SK-N-SH (cell line): ENCODE results near the gene WDR35. TPM values are rescaled to one million over a fixed set of nuclear protein-coding genes. Genes with fewer than 3 reads are reported as not detected.

Experiments
- CTCF ChIA-PET: fragments of 300-600, 350-600 bp; formaldehyde crosslinking; extraction: SDS; loops from one replicate; lab custom pipeline; 2021; lab: Yijun Ruan, JAX
- POLR2A ChIA-PET: fragments of 350-600 bp; sonication (Branson Sonifier 250); formaldehyde crosslinking; extraction: SDS; loops from one replicate; lab custom pipeline; 2020; ENCODE audit warnings: antibody characterized with exemption, inconsistent platforms; lab: Yijun Ruan, JAX
- DNase-seq: peaks from one replicate; pipeline ENCODE4 v3.0.0; 2012
- H2AFZ ChIP-seq: fragments of 200-600 bp; sonication (generic); 2 replicates; pipeline ENCODE4 v1.8.1; 2016; ENCODE audit warnings: antibody characterized with exemption, mild to moderate bottlenecking, low read depth
- H3F3A ChIP-seq: fragments of 200-600 bp; sonication (generic); replicated peaks from 2 replicates; pipeline ENCODE3; 2016; ENCODE audit warnings: antibody characterized with exemption, mild to moderate bottlenecking; ENCODE audit not compliant: insufficient read depth
- H3K27ac ChIP-seq, 2 experiments: fragments of 200-500 bp in 1 of 2; fragments of 200-600 bp in 1 of 2; sonication (Bioruptor generic) in 1 of 2; sonication (generic), shearing (Covaris generic) in 1 of 2; 2 replicates each; pipeline versions ENCODE4 v1.5.1 to v1.6.1; 2014 to 2016; ENCODE audit warnings: low read depth in 2 of 2, inconsistent platforms in 1 of 2, low read length in 1 of 2, mild to moderate bottlenecking in 1 of 2, mixed read lengths in 1 of 2
- H3K27me3 ChIP-seq: fragments of 200-600 bp; sonication (generic), shearing (Covaris generic); 2 replicates; pipeline ENCODE4 v1.6.1; 2016; ENCODE audit warnings: mixed run types; ENCODE audit not compliant: insufficient read depth
- H3K36me3 ChIP-seq, 2 experiments: fragments of 200-500 bp in 1 of 2; fragments of 200-600 bp in 1 of 2; sonication (Bioruptor generic) in 1 of 2; sonication (generic) in 1 of 2; replicated peaks in 1 of 2; 2 replicates each; pipeline versions ENCODE3 to v1.5.1; 2014 to 2016; ENCODE audit warnings: low read length in 1 of 2, mild to moderate bottlenecking in 1 of 2; ENCODE audit not compliant: insufficient read depth in 2 of 2, control insufficient read depth in 1 of 2
- H3K4me1 ChIP-seq, 2 experiments: fragments of 200-500 bp in 1 of 2; fragments of 200-600 bp in 1 of 2; sonication (Bioruptor generic) in 1 of 2; sonication (generic), shearing (Covaris generic) in 1 of 2; 2 replicates each; pipeline versions ENCODE4 v1.5.1 to v1.6.1; 2014 to 2016; ENCODE audit warnings: low read depth in 1 of 2, low read length in 1 of 2, mixed run types in 1 of 2; ENCODE audit not compliant: insufficient read depth in 2 of 2, control insufficient read depth in 1 of 2
- H3K4me2 ChIP-seq: fragments of 200-600 bp; sonication (generic), shearing (Covaris generic); 2 replicates; pipeline ENCODE4 v1.6.1; 2017; ENCODE audit warnings: mixed run types
- H3K4me3 ChIP-seq, 2 experiments: fragments of 200-500 bp in 1 of 2; fragments of 200-600 bp in 1 of 2; sonication (Bioruptor generic) in 1 of 2; sonication (generic), shearing (Covaris generic) in 1 of 2; 2 replicates each; pipeline versions ENCODE4 v1.5.1 to v1.8.1; 2014 to 2016; ENCODE audit warnings: low read depth in 2 of 2, inconsistent platforms in 1 of 2, low read length in 1 of 2, mild to moderate bottlenecking in 1 of 2, mixed read lengths in 1 of 2, moderate library complexity in 1 of 2
- H3K79me2 ChIP-seq: fragments of 200-600 bp; sonication (generic); 2 replicates; pipeline ENCODE4 v1.8.1; 2017; ENCODE audit warnings: mild to moderate bottlenecking; ENCODE audit not compliant: insufficient read depth
- H3K9ac ChIP-seq: fragments of 200-600 bp; sonication (generic); 2 replicates; pipeline ENCODE4 v1.6.1; 2017; ENCODE audit warnings: mixed run types
- H3K9me2 ChIP-seq: fragments of 200-600 bp; sonication (generic); 2 replicates; pipeline ENCODE4 v1.6.1; 2017; ENCODE audit warnings: mixed run types
- H3K9me3 ChIP-seq: fragments of 200-600 bp; sonication (generic); 2 replicates; pipeline ENCODE4 v1.6.1; 2017; ENCODE audit warnings: mixed run types, mild to moderate bottlenecking, moderate library complexity
- H4K20me1 ChIP-seq: fragments of 200-600 bp; sonication (generic); 2 replicates; pipeline ENCODE4 v1.6.1; 2017; ENCODE audit warnings: mild to moderate bottlenecking, mixed run types; ENCODE audit not compliant: insufficient read depth
- CHD2 ChIP-seq: fragments of 150-350 bp; IDR thresholded peaks from 2 replicates; pipeline ENCODE4 v1.6.1; 2018; ENCODE audit warnings: low read length; ENCODE audit not compliant: partially characterized antibody
- ELF1 ChIP-seq: IDR thresholded peaks from 2 replicates; pipeline ENCODE4 v1.4.0; 2012
- EP300 ChIP-seq, 2 experiments: IDR thresholded peaks; 2 replicates each; pipeline versions ENCODE4 v1.4.0 to v1.6.1; 2012; ENCODE audit warnings: borderline replicate concordance in 1 of 2, low read depth in 1 of 2, low read length in 1 of 2
- EZH2phosphoT487 ChIP-seq: fragments of 200-600 bp; sonication (generic); IDR thresholded peaks from 2 replicates; pipeline ENCODE4 v1.6.1; 2017; ENCODE audit warnings: low read depth, mixed run types, mild to moderate bottlenecking, antibody characterized with exemption, moderate library complexity, borderline replicate concordance
- GABPA ChIP-seq: IDR thresholded peaks from 2 replicates; pipeline ENCODE4 v1.4.0; 2012; ENCODE audit warnings: low read depth, mild to moderate bottlenecking
- JUND ChIP-seq: IDR thresholded peaks from 2 replicates; pipeline ENCODE4 v1.4.0; 2012
- MXI1 ChIP-seq: IDR thresholded peaks from 2 replicates; pipeline ENCODE4 v1.6.1; 2012; ENCODE audit warnings: mild to moderate bottlenecking, low read depth, low read length, improper control_type of control experiment
- NFIC ChIP-seq: IDR thresholded peaks from 2 replicates; pipeline ENCODE4 v1.4.0; 2012; ENCODE audit warnings: borderline replicate concordance
- NRF1 ChIP-seq: IDR thresholded peaks from 2 replicates; pipeline ENCODE4 v1.6.1; 2012; ENCODE audit warnings: low read depth, mild to moderate bottlenecking, low read length
- POLR2AphosphoS5 ChIP-seq: IDR thresholded peaks from 2 replicates; pipeline ENCODE4 v1.6.1; 2012; ENCODE audit warnings: low read depth, low read length
- RCOR1 ChIP-seq: fragments of 150-350 bp; IDR thresholded peaks from 2 replicates; pipeline ENCODE4 v1.6.1; 2017; ENCODE audit warnings: antibody characterized with exemption, low read length
- RFX5 ChIP-seq: IDR thresholded peaks from 2 replicates; pipeline ENCODE4 v1.6.1; 2012; ENCODE audit warnings: mild to moderate bottlenecking, improper control_type of control experiment, low read length
- RXRA ChIP-seq: IDR thresholded peaks from 2 replicates; pipeline ENCODE4 v1.4.0; 2012; ENCODE audit warnings: low read depth, mild to moderate bottlenecking, borderline replicate concordance
- SIN3A ChIP-seq: IDR thresholded peaks from 2 replicates; pipeline ENCODE4 v1.6.1; 2012; ENCODE audit warnings: low read depth, mild to moderate bottlenecking, low read length, moderate library complexity, borderline replicate concordance
- SMC3 ChIP-seq: IDR thresholded peaks from 2 replicates; pipeline ENCODE4 v1.6.1; 2012; ENCODE audit warnings: low read depth, low read length, improper control_type of control experiment
- TAF1 ChIP-seq: IDR thresholded peaks from 2 replicates; pipeline ENCODE4 v1.6.1; 2012; ENCODE audit warnings: low read depth, mild to moderate bottlenecking, low read length, moderate library complexity, borderline replicate concordance
- TEAD4 ChIP-seq: IDR thresholded peaks from 2 replicates; pipeline ENCODE4 v1.4.0; 2012; ENCODE audit warnings: mild to moderate bottlenecking, borderline replicate concordance; ENCODE audit not compliant: insufficient read depth
- WGBS: methylation state at CpG from one replicate; pipeline ENCODE4 v1.1.6; 2017; ENCODE audit warnings: low lambda C conversion rate; 5-methylcytosine and 5-hydroxymethylcytosine counted together
- polyA plus RNA-seq, 3 experiments: library from polyadenylated mRNA; depleted of rRNA; stranded (reverse); fragments of >200 nt; gene quantifications; 2 replicates each; pipeline ENCODE4 v1.2.3, GENCODE V29; 2012
- TF ChIP-seq, protein P1 (sequence below): fragments of 200-600 bp; sonication (generic); IDR thresholded peaks from 2 replicates; pipeline ENCODE4 v1.6.1; 2017; ENCODE audit warnings: antibody characterized with exemption, mild to moderate bottlenecking, moderate library complexity
- TF ChIP-seq, protein P2 (sequence below): IDR thresholded peaks from 2 replicates; pipeline ENCODE4 v1.4.0; 2012; ENCODE audit warnings: low read depth, borderline replicate concordance
- TF ChIP-seq, protein P3 (sequence below): fragments of 150-350 bp; IDR thresholded peaks from 2 replicates; pipeline ENCODE4 v1.6.1; 2016; ENCODE audit warnings: mild to moderate bottlenecking, low read depth, low read length
- TF ChIP-seq, protein P4 (sequence below): IDR thresholded peaks from 2 replicates; pipeline ENCODE4; 2012
- TF ChIP-seq, protein P5 (sequence below): IDR thresholded peaks from 2 replicates; pipeline ENCODE4 v1.4.0; 2012; ENCODE audit warnings: low read depth
- TF ChIP-seq, protein P6 (sequence below): fragments of 150-350 bp; IDR thresholded peaks from 2 replicates; pipeline ENCODE4 v1.6.1; 2017; ENCODE audit warnings: antibody characterized with exemption, low read length, low read depth, borderline replicate concordance

WDR35 gene
- polyA plus RNA-seq, 1 of the 3 experiments (the other 2 are of a cell fraction) = 8.6 TPM

DNA sequence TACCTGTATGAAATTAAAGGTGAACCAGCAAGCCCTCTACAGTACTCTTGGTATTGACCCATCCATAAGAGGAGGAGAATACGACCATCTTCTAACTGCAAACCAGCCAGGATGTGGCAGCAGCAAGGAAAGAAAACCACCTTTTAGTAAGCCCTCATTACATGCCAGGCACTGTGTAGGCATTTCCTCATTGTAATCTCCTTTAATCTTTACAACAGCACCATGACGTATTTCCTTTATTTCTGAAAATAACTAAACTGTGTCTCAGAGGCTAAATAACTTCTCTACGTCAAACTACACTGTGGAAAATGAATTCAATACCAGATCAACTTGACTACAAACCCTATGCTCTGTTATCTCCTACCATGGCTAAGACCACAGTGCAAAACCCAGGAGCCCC is 18.2 kb downstream of the WDR35 start:
- POLR2A ChIA-PET = no interaction called here

DNA sequence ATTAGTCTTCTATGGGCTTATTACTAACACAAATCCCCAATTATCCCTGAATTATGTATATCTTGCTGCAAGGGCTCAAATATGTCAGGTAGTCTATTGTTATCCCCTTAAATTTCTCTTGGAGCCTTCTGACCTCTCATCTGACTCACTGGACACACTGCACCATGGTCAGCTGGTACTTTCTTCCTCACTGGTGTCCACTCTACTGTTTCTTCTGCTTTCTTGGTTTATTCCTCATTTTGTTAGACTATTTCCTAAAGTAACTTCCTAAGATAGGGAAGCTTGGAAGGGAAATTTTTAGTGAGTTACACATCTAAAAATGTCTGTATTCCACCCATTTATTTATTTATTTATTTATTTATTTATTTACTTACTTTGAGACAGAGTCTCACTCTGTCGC is 26.5 kb downstream of the WDR35 start:
- TF ChIP-seq RFX5 (no peak), JUND (no peak), TEAD4 (no peak), RXRA (no peak), NFIC (no peak), CHD2 (no peak), TAF1 (no peak), SIN3A (no peak), ELF1 (no peak), SMC3 (no peak), EZH2phosphoT487 (no peak), GABPA (no peak), RCOR1 (no peak), NRF1 (no peak)
- TF ChIP-seq, protein P1, sequence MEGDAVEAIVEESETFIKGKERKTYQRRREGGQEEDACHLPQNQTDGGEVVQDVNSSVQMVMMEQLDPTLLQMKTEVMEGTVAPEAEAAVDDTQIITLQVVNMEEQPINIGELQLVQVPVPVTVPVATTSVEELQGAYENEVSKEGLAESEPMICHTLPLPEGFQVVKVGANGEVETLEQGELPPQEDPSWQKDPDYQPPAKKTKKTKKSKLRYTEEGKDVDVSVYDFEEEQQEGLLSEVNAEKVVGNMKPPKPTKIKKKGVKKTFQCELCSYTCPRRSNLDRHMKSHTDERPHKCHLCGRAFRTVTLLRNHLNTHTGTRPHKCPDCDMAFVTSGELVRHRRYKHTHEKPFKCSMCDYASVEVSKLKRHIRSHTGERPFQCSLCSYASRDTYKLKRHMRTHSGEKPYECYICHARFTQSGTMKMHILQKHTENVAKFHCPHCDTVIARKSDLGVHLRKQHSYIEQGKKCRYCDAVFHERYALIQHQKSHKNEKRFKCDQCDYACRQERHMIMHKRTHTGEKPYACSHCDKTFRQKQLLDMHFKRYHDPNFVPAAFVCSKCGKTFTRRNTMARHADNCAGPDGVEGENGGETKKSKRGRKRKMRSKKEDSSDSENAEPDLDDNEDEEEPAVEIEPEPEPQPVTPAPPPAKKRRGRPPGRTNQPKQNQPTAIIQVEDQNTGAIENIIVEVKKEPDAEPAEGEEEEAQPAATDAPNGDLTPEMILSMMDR = no peak
- TF ChIP-seq, protein P2, sequence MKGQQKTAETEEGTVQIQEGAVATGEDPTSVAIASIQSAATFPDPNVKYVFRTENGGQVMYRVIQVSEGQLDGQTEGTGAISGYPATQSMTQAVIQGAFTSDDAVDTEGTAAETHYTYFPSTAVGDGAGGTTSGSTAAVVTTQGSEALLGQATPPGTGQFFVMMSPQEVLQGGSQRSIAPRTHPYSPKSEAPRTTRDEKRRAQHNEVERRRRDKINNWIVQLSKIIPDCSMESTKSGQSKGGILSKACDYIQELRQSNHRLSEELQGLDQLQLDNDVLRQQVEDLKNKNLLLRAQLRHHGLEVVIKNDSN = no peak
- TF ChIP-seq, protein P3, sequence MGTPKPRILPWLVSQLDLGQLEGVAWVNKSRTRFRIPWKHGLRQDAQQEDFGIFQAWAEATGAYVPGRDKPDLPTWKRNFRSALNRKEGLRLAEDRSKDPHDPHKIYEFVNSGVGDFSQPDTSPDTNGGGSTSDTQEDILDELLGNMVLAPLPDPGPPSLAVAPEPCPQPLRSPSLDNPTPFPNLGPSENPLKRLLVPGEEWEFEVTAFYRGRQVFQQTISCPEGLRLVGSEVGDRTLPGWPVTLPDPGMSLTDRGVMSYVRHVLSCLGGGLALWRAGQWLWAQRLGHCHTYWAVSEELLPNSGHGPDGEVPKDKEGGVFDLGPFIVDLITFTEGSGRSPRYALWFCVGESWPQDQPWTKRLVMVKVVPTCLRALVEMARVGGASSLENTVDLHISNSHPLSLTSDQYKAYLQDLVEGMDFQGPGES = no peak
- TF ChIP-seq, protein P4, sequence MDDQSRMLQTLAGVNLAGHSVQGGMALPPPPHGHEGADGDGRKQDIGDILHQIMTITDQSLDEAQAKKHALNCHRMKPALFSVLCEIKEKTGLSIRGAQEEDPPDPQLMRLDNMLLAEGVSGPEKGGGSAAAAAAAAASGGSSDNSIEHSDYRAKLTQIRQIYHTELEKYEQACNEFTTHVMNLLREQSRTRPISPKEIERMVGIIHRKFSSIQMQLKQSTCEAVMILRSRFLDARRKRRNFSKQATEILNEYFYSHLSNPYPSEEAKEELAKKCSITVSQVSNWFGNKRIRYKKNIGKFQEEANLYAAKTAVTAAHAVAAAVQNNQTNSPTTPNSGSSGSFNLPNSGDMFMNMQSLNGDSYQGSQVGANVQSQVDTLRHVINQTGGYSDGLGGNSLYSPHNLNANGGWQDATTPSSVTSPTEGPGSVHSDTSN = no peak
- TF ChIP-seq, protein P5, sequence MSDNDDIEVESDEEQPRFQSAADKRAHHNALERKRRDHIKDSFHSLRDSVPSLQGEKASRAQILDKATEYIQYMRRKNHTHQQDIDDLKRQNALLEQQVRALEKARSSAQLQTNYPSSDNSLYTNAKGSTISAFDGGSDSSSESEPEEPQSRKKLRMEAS = no peak
- no peak overlapping the region for H3K27ac ChIP-seq
- H4K20me1 ChIP-seq = no peaks in the 10 kb centered on the region
- ChIA-PET CTCF (interaction anchor here (1.0 to 2.9 kb wide), 5 partner anchors 22 to 172 kb away, joined by 3 to 11 read pairs (median 4); no protein-coding TSS in a partner anchor), POLR2A (interaction anchor here (1.4 kb wide), 1 partner anchor 27 kb away, joined by 3 read pairs; the partner anchor contains the start of gene WDR35)
- H3K9me3 ChIP-seq = no peaks in the 10 kb centered on the region
- no peak overlapping the region for H3K9ac ChIP-seq
- no peaks in the 10 kb centered on the region for H3K9me2 ChIP-seq
- H3K36me3 ChIP-seq = peaks cover 58 to 83% of the 10 kb centered on the region in 2 experiments
- DNase-seq = no peak
- no peak overlapping the region for H2AFZ ChIP-seq
- H3K4me3 ChIP-seq = no peak overlapping the region
- H3K79me2 ChIP-seq = no peaks in the 10 kb centered on the region
- no peaks in the 10 kb centered on the region for H3K27me3 ChIP-seq
- H3K4me1 ChIP-seq = no peaks in the 10 kb centered on the region; a peak in 1 of 4 replicates
- no peak overlapping the region for H3K4me2 ChIP-seq
- H3F3A ChIP-seq = no peaks in the 10 kb centered on the region
- 100% methylated on average over 1 of the region's 1 CpG for WGBS

More for the DNA sequence above, 18.2 kb downstream of the WDR35 start:
- DNase-seq = no peak
- TF ChIP-seq POLR2AphosphoS5 (no peak), EP300 (IDR thresholded peaks at IDR 0.05; ENCODE audit: borderline replicate concordance in 1 of 2, low read depth in 1 of 2, low read length in 1 of 2) (no peak), ELF1 (no peak), MXI1 (no peak), CHD2 (no peak)
- TF ChIP-seq, protein P6, sequence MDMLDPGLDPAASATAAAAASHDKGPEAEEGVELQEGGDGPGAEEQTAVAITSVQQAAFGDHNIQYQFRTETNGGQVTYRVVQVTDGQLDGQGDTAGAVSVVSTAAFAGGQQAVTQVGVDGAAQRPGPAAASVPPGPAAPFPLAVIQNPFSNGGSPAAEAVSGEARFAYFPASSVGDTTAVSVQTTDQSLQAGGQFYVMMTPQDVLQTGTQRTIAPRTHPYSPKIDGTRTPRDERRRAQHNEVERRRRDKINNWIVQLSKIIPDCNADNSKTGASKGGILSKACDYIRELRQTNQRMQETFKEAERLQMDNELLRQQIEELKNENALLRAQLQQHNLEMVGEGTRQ = no peak
- Histone ChIP-seq H3K4me1 (peaks cover 0 to 4% of the 10 kb centered on the region in 2 experiments; a peak in 1 of 4 replicates), H3K4me2 (no peak overlapping the region), H4K20me1 (no peaks in the 10 kb centered on the region), H3K4me3 (no peak overlapping the region), H3F3A (no peaks in the 10 kb centered on the region), H2AFZ (no peak overlapping the region), H3K27ac (no peak overlapping the region), H3K36me3 (peaks cover 60 to 78% of the 10 kb centered on the region in 2 experiments), H3K27me3 (no peaks in the 10 kb centered on the region), H3K9ac (no peak overlapping the region), H3K79me2 (peaks cover 3% of the 10 kb centered on the region; the same call in 1 of the 2 replicates), H3K9me2 (no peaks in the 10 kb centered on the region), H3K9me3 (no peaks in the 10 kb centered on the region)
- 97% methylated on average over 3 of the region's 3 CpGs for WGBS
- CTCF ChIA-PET = interaction anchor here (0.8 kb wide), 1 partner anchor 16 kb away, joined by 3 read pairs; no protein-coding TSS in a partner anchor
